HG03521 (cell line): ENCODE measurements around the gene SH3RF1.

Experiments used
- ATAC-seq: cut with Tn5 transposase; IDR thresholded peaks from one replicate; pipeline ENCODE4 v1.9.1; 2021; ENCODE audit warnings: mild to moderate bottlenecking, moderate library complexity; ENCODE audit not compliant: unreplicated experiment

The SH3RF1 gene

DNA sequence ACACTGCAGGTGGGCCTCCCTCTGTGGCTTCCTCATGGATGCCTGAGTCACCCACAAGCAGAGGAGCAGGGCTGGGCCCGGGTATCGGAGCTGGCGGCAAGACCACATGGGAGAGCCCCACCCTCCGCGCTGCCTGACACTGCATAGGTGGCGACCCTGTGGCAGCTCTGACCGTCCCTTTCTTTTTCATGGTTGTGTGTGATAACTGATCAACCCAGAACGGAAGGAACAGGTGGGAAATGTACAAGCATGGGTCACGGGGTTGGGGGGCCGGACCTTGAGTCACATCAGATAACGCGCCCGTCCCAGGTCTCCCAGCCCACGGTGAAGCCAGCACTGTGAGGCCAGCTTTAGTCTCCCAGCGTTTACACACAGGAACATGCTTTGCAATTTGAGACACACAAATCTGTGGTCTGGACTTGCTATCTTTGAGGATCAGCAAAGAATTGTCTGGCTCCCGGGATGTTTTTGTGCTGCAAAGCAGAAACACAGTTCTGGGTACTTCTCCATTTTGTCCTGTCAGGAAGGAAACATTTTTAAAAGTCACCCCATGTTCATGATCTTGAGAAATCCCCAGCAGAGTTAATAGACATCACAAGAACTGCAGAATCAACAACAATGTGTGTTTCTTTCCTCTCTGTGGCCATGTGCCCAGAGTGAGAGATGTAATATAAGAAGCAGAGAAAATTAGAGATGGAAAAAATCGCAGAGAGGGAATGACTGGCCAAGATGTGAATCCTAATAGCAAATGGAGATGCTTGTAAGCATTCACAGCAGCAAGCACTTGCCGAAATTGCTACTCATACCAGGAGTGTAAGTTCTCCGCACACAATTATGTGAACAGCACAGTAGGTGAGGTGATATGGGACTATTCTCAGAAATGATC lies 190.6 kb downstream of the SH3RF1 start:
- ATAC-seq: peak; percentile 91

- no peak for ATAC-seq
These were observed 196.6 kb downstream of the SH3RF1 start for GRCh38 chr4:169074117-169074516.

- ATAC-seq: no peak
These were observed 199.0 kb downstream of the SH3RF1 start for GRCh38 chr4:169071747-169072146.

GRCh38 chr4:169070895-169071218 lies 199.9 kb downstream of the SH3RF1 start:
- ATAC-seq: no peak

GRCh38 chr4:169070071-169070894 lies 200.5 kb downstream of the SH3RF1 start:
- ATAC-seq: no peak

DNA sequence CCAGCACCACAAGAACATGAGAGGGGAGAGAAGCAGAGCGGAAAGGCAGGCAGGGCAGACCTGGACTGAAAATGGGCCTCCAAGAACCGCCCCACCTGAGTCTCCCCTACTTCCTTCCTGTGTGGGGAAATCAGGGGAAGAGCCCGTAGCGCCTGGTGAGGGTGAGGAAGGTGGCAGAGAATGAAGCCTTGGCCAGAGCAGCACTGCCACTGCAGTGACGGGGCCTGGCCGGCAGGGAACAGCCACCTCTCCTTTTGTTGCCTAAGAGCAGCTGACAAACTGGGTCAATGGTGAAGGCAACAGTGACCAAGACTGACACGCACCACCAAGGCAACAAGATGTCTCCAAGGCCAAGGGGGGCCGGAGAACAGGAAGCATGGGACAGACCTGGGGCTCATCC lies 202.3 kb downstream of the SH3RF1 start:
- no peak for ATAC-seq

DNA sequence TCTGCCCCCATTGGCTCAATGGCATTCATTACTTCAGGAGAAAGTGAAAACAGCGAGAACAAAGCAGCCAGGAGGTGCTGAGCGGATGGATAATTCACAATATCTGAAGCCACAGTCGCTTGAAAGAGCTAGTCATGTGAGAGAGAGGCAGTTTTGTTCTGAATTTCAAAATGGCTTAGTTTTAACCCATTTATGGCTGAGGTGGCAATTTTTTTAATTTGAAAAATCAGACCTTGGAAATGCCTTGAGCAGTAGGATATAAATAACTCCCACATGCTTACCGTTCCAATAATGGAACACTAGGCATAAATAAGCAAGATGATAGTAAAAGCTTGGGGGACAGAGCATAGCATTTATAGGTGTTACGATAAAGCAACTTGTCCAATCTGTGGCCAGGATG lies 203.8 kb downstream of the SH3RF1 start:
- ATAC-seq: no peak

DNA sequence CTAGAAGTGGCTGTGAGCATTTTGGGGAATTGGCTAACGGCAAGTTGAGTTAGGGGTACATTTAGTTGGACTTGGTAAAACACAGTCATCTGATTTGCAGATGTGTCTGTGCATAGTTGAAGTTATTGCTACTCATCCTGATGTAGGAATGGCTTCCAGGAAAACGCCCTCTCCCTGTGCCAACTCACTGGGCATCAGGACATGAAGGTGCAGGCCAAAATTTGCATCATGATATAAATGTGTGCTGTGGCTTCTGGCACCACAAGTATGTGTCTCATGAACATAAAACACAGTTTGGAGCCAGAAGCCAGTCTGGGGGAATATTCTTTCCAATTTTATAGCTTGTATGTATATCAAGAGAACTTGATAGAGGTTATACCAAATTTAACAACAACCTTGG lies 206.5 kb downstream of the SH3RF1 start:
- no peak for ATAC-seq

GRCh38 chr4:169063441-169063840 lies 207.3 kb downstream of the SH3RF1 start:
- ATAC-seq: no peak

GRCh38 chr4:169062897-169063244 lies 207.9 kb downstream of the SH3RF1 start:
- no peak for ATAC-seq

DNA sequence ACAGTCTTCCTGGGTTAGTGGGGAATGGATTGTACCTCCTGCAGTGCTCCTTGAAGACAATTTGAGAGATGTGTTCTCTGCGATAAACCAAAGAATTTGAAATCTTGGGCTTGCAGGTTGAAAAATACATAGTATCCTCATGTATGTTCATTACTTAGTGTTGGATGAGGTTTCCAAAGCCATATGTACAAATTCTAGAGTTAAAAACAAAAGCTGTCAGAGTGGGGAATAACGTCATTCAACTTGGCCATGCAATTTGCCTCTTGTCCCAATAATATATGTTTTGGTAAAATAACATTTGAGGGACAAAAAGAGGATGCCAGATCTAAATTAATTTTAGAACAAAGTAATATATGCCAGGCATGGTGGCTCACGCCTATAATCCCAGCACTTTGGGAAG lies 209.4 kb downstream of the SH3RF1 start:
- no peak for ATAC-seq

DNA sequence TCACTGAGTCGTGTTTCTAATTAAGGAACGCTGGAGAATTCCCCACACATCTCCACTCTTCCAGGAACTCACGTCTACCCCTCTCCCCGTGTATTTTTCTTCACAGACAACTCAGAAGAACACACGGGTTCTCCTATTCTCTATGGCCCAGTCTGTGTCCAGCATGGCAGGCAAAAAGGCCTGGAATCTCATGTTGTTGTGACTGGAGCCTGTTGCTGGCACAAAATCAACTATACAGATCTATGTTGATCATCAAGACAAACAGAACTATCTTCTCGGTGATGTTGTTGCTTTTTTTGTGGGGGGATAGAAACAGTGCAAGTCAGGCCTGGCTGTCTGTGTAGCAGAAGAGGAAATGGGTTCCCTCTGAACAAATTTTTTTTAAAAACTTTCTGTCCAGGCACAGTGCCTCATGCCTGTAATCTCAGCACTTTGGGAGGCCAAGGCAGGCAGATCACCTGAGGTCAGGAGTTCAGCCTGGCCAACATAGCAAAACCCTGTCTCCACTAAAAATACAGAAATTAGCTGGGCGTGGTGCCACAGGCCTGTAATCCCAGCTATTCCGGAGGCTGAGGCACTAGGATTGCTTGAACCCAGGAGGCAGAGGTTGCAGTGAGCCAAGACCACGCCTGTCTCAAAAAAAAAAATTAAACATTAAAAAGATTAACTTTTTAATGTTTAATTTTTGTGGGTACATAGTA lies 210.2 kb downstream of the SH3RF1 start:
- no peak for ATAC-seq

- no peak for ATAC-seq
These were observed 211.2 kb downstream of the SH3RF1 start for GRCh38 chr4:169059306-169060211.

- ATAC-seq: no peak
These were observed 212.4 kb downstream of the SH3RF1 start for GRCh38 chr4:169058312-169058711.

DNA sequence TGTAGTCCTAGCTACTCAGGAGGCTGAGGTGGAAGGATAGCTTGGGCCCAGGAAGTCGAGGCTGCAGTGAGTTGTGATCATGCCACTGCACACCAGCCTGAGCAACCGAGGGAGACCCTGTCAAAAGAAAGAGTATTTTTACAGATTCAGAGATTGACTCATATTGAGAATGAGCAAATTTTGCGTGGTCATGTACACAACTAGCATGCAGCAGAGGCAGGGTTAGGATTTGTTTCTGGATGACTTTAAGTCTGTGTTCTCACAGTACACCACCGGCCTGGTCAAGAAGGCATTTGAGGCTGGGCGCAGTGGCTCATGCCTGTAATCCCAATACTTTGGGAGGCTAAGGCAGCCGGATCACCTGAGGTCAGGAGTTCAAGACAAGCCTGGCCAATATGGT lies 215.9 kb downstream of the SH3RF1 start:
- no peak for ATAC-seq

- no peak for ATAC-seq
These were observed 218.2 kb downstream of the SH3RF1 start for GRCh38 chr4:169052594-169052945.

- no peak for ATAC-seq
These were observed 218.8 kb downstream of the SH3RF1 start for GRCh38 chr4:169051761-169052593.

DNA sequence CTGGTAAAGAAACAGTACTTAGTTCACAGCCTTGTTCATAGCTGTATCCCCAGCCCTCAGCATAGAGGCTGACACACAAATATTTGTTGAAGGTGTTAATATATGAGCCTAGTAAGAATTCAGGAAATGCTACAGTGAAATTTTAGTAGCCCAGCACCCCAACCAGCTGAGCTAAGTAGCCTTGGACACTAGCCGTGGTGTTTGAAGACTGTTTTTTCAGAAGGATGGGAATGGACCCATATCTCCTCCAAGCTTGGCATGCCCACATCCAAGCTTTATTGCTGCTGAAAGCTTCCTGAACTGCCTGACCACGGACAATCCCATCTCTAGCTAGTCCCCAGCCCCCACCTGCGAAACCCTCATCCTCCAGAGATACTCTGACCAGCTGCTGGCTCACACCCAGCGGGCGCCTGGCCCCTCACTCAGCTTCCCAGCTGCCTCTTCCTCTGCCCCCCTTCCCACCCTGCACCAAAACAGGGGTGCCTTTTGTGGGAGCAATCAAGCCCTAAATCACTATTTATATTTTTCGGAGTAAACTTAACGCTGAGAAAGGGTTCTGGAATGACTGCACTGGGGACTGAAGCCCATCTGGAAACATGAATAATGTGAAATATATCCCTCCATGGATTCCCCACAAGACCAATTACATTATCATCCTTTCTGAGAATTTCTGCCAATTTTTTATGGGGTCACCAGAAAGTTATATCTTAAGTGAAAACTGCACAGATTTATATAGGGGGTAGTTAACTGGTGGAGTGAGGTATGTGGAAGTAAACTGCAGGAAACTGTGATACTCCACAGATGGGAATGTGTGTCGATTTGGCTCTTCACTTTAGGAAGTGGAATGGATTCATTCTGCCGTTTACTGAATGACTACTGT lies 219.6 kb downstream of the SH3RF1 start:
- no peak for ATAC-seq

- no peak for ATAC-seq
These were observed 220.5 kb downstream of the SH3RF1 start for GRCh38 chr4:169050284-169050683.
